Liver (tissue), 3 donors: Measurements from ENCODE around the gene CACNB4.

Experiments
- CTCF ChIP-seq: fragments of 150-350 bp; IDR thresholded peaks from 2 replicates; pipeline ENCODE4 v1.5.1; 2017; ENCODE audit warnings: improper control_type of control experiment, low read depth, low read length; ENCODE audit not compliant: missing input control
- EGR1 ChIP-seq, 2 donors: IDR thresholded peaks; 2 replicates each; pipeline ENCODE4 v1.6.1; 2016 to 2018; ENCODE audit warnings: antibody characterized with exemption in 2 of 2, low read depth in 2 of 2
- MAX ChIP-seq: IDR thresholded peaks from 2 replicates; pipeline ENCODE4 v1.6.1; 2016; ENCODE audit warnings: antibody characterized with exemption
- RAD21 ChIP-seq, 2 donors: IDR thresholded peaks; 2 replicates each; pipeline ENCODE4 v1.6.1; 2016; ENCODE audit warnings: antibody characterized with exemption in 2 of 2, mild to moderate bottlenecking in 2 of 2
- TF ChIP-seq, protein P1 (sequence below): IDR thresholded peaks from 2 replicates; pipeline ENCODE4 v1.6.1; 2016; ENCODE audit warnings: antibody characterized with exemption, mild to moderate bottlenecking
- TF ChIP-seq, protein P2 (sequence below): IDR thresholded peaks from 2 replicates; pipeline ENCODE4 v1.6.1; 2016; ENCODE audit warnings: antibody characterized with exemption
- donor health status: healthy.
- donor health status: healthy.

GRCh38 chr2:152005607-152006006, 93.2 kb downstream of the CACNB4 start:
- TF ChIP-seq CTCF (no peak), RAD21 (IDR thresholded peaks at IDR 0.05) (no peak), MAX (no peak), EGR1 (IDR thresholded peaks at IDR 0.05; ENCODE audit: low read depth in 2 of 2) (no peak)
- TF ChIP-seq, protein P1, sequence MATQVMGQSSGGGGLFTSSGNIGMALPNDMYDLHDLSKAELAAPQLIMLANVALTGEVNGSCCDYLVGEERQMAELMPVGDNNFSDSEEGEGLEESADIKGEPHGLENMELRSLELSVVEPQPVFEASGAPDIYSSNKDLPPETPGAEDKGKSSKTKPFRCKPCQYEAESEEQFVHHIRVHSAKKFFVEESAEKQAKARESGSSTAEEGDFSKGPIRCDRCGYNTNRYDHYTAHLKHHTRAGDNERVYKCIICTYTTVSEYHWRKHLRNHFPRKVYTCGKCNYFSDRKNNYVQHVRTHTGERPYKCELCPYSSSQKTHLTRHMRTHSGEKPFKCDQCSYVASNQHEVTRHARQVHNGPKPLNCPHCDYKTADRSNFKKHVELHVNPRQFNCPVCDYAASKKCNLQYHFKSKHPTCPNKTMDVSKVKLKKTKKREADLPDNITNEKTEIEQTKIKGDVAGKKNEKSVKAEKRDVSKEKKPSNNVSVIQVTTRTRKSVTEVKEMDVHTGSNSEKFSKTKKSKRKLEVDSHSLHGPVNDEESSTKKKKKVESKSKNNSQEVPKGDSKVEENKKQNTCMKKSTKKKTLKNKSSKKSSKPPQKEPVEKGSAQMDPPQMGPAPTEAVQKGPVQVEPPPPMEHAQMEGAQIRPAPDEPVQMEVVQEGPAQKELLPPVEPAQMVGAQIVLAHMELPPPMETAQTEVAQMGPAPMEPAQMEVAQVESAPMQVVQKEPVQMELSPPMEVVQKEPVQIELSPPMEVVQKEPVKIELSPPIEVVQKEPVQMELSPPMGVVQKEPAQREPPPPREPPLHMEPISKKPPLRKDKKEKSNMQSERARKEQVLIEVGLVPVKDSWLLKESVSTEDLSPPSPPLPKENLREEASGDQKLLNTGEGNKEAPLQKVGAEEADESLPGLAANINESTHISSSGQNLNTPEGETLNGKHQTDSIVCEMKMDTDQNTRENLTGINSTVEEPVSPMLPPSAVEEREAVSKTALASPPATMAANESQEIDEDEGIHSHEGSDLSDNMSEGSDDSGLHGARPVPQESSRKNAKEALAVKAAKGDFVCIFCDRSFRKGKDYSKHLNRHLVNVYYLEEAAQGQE: no peak
- TF ChIP-seq, protein P2, sequence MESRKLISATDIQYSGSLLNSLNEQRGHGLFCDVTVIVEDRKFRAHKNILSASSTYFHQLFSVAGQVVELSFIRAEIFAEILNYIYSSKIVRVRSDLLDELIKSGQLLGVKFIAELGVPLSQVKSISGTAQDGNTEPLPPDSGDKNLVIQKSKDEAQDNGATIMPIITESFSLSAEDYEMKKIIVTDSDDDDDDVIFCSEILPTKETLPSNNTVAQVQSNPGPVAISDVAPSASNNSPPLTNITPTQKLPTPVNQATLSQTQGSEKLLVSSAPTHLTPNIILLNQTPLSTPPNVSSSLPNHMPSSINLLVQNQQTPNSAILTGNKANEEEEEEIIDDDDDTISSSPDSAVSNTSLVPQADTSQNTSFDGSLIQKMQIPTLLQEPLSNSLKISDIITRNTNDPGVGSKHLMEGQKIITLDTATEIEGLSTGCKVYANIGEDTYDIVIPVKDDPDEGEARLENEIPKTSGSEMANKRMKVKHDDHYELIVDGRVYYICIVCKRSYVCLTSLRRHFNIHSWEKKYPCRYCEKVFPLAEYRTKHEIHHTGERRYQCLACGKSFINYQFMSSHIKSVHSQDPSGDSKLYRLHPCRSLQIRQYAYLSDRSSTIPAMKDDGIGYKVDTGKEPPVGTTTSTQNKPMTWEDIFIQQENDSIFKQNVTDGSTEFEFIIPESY: no peak
